ENCODE data around the gene TRIM38.

GRCh38 chr6:25966711-25967110, 4.1 kb downstream of the TRIM38 start:
- no peak for TF ChIP-seq CTCF (IDR thresholded peaks at IDR 0.05)
- no peak for TF ChIP-seq POLR2A (IDR thresholded peaks at IDR 0.05)

All from esophagus squamous epithelium (tissue), 4 donors.